OCI-LY7 (cell line): ENCODE measurements around the gene SHMT2. TPM values are rescaled to one million over a fixed set of nuclear protein-coding genes. Genes with fewer than 3 reads are reported as not detected.

ENCODE experiments used
- BruUV-seq: library from RNA; stranded (reverse); fragments of 400-500 nt; replicated peaks from 2 replicates; lab custom pipeline; 2021; lab: Mats Ljungman, UMichigan
- CTCF ChIA-PET: fragments of 300-600 bp; sonication (Branson Sonifier 250); formaldehyde crosslinking; loops from one replicate; lab custom pipeline; 2022; ENCODE audit warnings: antibody characterized with exemption; ENCODE audit not compliant: unreplicated experiment; lab: Charles Lee
- POLR2A ChIA-PET: fragments of 300-600 bp; sonication (Branson Sonifier 250); formaldehyde crosslinking; loops from one replicate; lab custom pipeline; 2022; ENCODE audit warnings: antibody characterized with exemption; lab: Charles Lee
- DNase-seq: peaks from one replicate; pipeline ENCODE4 v3.0.0-alpha.2; 2015; ENCODE audit warnings: low spot score
- H2AFZ ChIP-seq: fragments of 200-600 bp; sonication (generic), shearing (Covaris generic); 2 replicates; pipeline ENCODE4 v1.6.1; 2014; ENCODE audit warnings: mild to moderate bottlenecking, antibody characterized with exemption, low read length, moderate library complexity
- H3K27ac ChIP-seq: fragments of 200-600 bp; sonication (generic); 2 replicates; pipeline ENCODE4 v1.5.1; 2014; ENCODE audit warnings: mixed run types, low read depth, mild to moderate bottlenecking, moderate library complexity, low read length, inconsistent platforms; ENCODE audit not compliant: poor library complexity, severe bottlenecking
- H3K36me3 ChIP-seq: fragments of 200-600 bp; sonication (generic); 2 replicates; pipeline ENCODE4 v1.6.1; 2014; ENCODE audit warnings: mild to moderate bottlenecking, antibody characterized with exemption, low read length, moderate library complexity, mixed read lengths; ENCODE audit not compliant: insufficient read depth
- H3K4me1 ChIP-seq: fragments of 200-600 bp; sonication (generic); 2 replicates; pipeline ENCODE4 v1.5.1; 2014; ENCODE audit warnings: mild to moderate bottlenecking, low read length; ENCODE audit not compliant: insufficient read depth, poor library complexity, severe bottlenecking
- H3K4me2 ChIP-seq: fragments of 200-600 bp; sonication (generic); 2 replicates; pipeline ENCODE4 v1.6.1; 2014; ENCODE audit warnings: mild to moderate bottlenecking, low read length
- H3K4me3 ChIP-seq: fragments of 200-600 bp; sonication (generic); 2 replicates; pipeline ENCODE4 v1.5.1; 2014; ENCODE audit warnings: mild to moderate bottlenecking, low read depth, low read length; ENCODE audit not compliant: poor library complexity, severe bottlenecking
- H3K79me2 ChIP-seq: fragments of 200-600 bp; sonication (generic); 2 replicates; pipeline ENCODE4 v1.6.1; 2016; ENCODE audit warnings: low read depth, mild to moderate bottlenecking, low read length, moderate library complexity, mixed read lengths; ENCODE audit not compliant: insufficient read depth
- H3K9me2 ChIP-seq: fragments of 200-600 bp; sonication (generic); 2 replicates; pipeline ENCODE4 v1.6.1; 2016; ENCODE audit warnings: mild to moderate bottlenecking, low read length, mixed read lengths; ENCODE audit not compliant: insufficient read depth
- H3K9me3 ChIP-seq: fragments of 200-600 bp; sonication (generic); 2 replicates; pipeline ENCODE4 v1.6.1; 2014; ENCODE audit warnings: mild to moderate bottlenecking, mixed run types, low read length, mixed read lengths
- H4K20me1 ChIP-seq: fragments of 200-600 bp; sonication (generic); 2 replicates; pipeline ENCODE4 v1.6.1; 2014; ENCODE audit warnings: mild to moderate bottlenecking, antibody characterized with exemption, low read length, moderate library complexity, mixed read lengths; ENCODE audit not compliant: insufficient read depth
- EZH2phosphoT487 ChIP-seq: fragments of 200-600 bp; sonication (generic); IDR thresholded peaks from 2 replicates; pipeline ENCODE4 v1.6.1; 2018; ENCODE audit warnings: low read depth, borderline replicate concordance, mild to moderate bottlenecking, mixed run types, antibody characterized with exemption, low read length, moderate library complexity, mixed read lengths
- intact Hi-C: fragments of 100-400 bp; cut with micrococcal nuclease; formaldehyde crosslinking; loops from one replicate; pipeline ENCODE4 v1.10.0; 2022; ENCODE audit not compliant: unreplicated experiment
- total RNA-seq, 2 experiments: library from RNA; depleted of rRNA in 1 of 2; stranded (reverse); fragments of >200 nt in 1 of 2; shearing (Covaris generic) in 1 of 2; gene quantifications; 2 replicates each; pipeline ENCODE4 v1.2.3, GENCODE V29; 2014 to 2022
- TF ChIP-seq, protein P1 (sequence below): fragments of 200-600 bp; sonication (generic); conservative IDR thresholded peaks from 2 replicates; pipeline ENCODE4 v1.5.1; 2014; ENCODE audit warnings: mild to moderate bottlenecking, antibody characterized with exemption, low read length, moderate library complexity, mixed read lengths

The SHMT2 gene
- total RNA-seq, 2 experiments from 2014 or later: 394 to 415 TPM

GRCh38 chr12:57261428-57261865 is 31.9 kb downstream of the SHMT2 start:
- Histone ChIP-seq H3K79me2 (no peaks in the 10 kb centered on the region), H3K9me2 (no peaks in the 10 kb centered on the region), H3K36me3 (peaks cover 41% of the 10 kb centered on the region), H4K20me1 (no peaks in the 10 kb centered on the region), H3K4me1 (peaks cover 5% of the 10 kb centered on the region), H3K27ac (no peak overlapping the region), H3K4me2 (no peak overlapping the region), H2AFZ (no peak overlapping the region), H3K9me3 (no peaks in the 10 kb centered on the region), H3K4me3 (no peak overlapping the region)
- POLR2A ChIA-PET: interaction anchor here (0.6 to 1.4 kb wide), 8 partner anchors 11 to 229 kb away, joined by 3 to 6 read pairs (median 4); partner anchors contain the start of genes GLI1 and STAC3
- intact Hi-C loops: no loop called here
- TF ChIP-seq, protein P1, sequence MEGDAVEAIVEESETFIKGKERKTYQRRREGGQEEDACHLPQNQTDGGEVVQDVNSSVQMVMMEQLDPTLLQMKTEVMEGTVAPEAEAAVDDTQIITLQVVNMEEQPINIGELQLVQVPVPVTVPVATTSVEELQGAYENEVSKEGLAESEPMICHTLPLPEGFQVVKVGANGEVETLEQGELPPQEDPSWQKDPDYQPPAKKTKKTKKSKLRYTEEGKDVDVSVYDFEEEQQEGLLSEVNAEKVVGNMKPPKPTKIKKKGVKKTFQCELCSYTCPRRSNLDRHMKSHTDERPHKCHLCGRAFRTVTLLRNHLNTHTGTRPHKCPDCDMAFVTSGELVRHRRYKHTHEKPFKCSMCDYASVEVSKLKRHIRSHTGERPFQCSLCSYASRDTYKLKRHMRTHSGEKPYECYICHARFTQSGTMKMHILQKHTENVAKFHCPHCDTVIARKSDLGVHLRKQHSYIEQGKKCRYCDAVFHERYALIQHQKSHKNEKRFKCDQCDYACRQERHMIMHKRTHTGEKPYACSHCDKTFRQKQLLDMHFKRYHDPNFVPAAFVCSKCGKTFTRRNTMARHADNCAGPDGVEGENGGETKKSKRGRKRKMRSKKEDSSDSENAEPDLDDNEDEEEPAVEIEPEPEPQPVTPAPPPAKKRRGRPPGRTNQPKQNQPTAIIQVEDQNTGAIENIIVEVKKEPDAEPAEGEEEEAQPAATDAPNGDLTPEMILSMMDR: no peak
- no peak for TF ChIP-seq EZH2phosphoT487
- BruUV-seq: no TSS peak
- CTCF ChIA-PET: interaction anchor here (0.5 to 1.0 kb wide), 3 partner anchors 10 to 32 kb away, joined by 3 to 4 read pairs (median 3); partner anchors contain the start of gene SHMT2
- DNase-seq: no peak

GRCh38 chr12:57262126-57262822 is 32.8 kb downstream of the SHMT2 start:
- no peak overlapping the region for H3K4me3 ChIP-seq
- no peak for DNase-seq
- H4K20me1 ChIP-seq: no peaks in the 10 kb centered on the region
- POLR2A ChIA-PET: interaction anchor here (0.7 to 1.4 kb wide), 3 partner anchors 15 to 197 kb away, joined by 3 to 5 read pairs (median 5); partner anchors contain the start of gene GLI1
- H3K4me2 ChIP-seq: no peak overlapping the region
- H3K9me2 ChIP-seq: no peaks in the 10 kb centered on the region
- no peaks in the 10 kb centered on the region for H3K9me3 ChIP-seq
- peaks cover 41% of the 10 kb centered on the region for H3K36me3 ChIP-seq
- no peak overlapping the region for H2AFZ ChIP-seq
- TF ChIP-seq, protein P1: no peak
- no peak for TF ChIP-seq EZH2phosphoT487
- BruUV-seq: TSS peak; percentile 41
- H3K4me1 ChIP-seq: peaks cover 5% of the 10 kb centered on the region
- H3K79me2 ChIP-seq: no peaks in the 10 kb centered on the region
- intact Hi-C loops: no loop called here
- CTCF ChIA-PET: interaction anchor here (0.5 to 1.0 kb wide), 2 partner anchors 11 to 21 kb away, joined by 3 read pairs; no protein-coding TSS in a partner anchor
- H3K27ac ChIP-seq: no peak overlapping the region

DNA sequence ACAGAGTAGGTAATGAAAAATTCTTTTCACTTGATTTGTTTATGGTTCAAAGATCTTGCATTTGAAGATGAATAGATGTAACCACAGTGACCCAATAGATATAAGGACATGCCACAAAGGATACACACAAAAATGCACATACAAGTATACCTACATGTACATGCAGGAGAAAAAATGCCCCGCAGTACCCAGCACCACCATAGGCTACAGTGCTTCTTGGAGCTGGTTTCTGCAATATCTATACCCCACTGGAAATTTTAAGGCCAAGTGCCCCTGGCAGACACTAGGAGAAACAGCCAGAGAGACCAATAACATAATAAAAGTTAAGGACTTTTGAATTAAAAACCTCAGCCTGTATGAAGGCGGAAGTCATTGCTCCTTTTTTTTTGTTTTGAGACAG is 33.6 kb downstream of the SHMT2 start:
- no peaks in the 10 kb centered on the region for H3K9me3 ChIP-seq
- POLR2A ChIA-PET: no interaction called here
- TF ChIP-seq EZH2phosphoT487: no peak
- TF ChIP-seq, protein P1: no peak

More for the DNA sequence above, 33.6 kb downstream of the SHMT2 start:
- Histone ChIP-seq H3K79me2 (no peaks in the 10 kb centered on the region), H2AFZ (no peak overlapping the region), H3K4me2 (no peak overlapping the region), H3K27ac (no peak overlapping the region), H3K9me2 (no peaks in the 10 kb centered on the region), H3K36me3 (peaks cover 41% of the 10 kb centered on the region), H3K4me1 (peaks cover 5% of the 10 kb centered on the region), H3K4me3 (no peak overlapping the region), H4K20me1 (no peaks in the 10 kb centered on the region)
- intact Hi-C loops: loop anchor here (1.0 kb wide), 1 partner anchor 190 kb away; no protein-coding TSS in a partner anchor
- BruUV-seq: no TSS peak
- CTCF ChIA-PET: no interaction called here
- no peak for DNase-seq
